H1 (cell line): Measurements from ENCODE around the gene CDYL.

Source experiments
- CBX5 ChIP-seq: fragments of 300-800, 300-1000 bp; sonication (generic); IDR thresholded peaks from 2 replicates; pipeline ENCODE4 v1.7.1; 2016; ENCODE audit warnings: antibody characterized with exemption, low read length, low read depth
- CEBPB ChIP-seq: IDR thresholded peaks from 2 replicates; pipeline ENCODE4 v1.6.1; 2012; ENCODE audit warnings: low read depth, low read length
- CTCF ChIP-seq, 3 experiments: IDR thresholded peaks; 1 replicate in 2 of 3; 2 replicates in 1 of 3; pipeline versions ENCODE4 v1.5.1 to v1.6.1; 2011; ENCODE audit warnings: low read length in 3 of 3, mild to moderate bottlenecking in 3 of 3, inconsistent platforms in 2 of 3, low read depth in 1 of 3, moderate library complexity in 1 of 3; ENCODE audit not compliant: insufficient read depth in 1 of 3; ENCODE audit errors: control extremely low read depth in 1 of 3
- JUN ChIP-seq: IDR thresholded peaks from 2 replicates; pipeline ENCODE4 v1.6.1; 2011; ENCODE audit warnings: low read depth, mild to moderate bottlenecking, improper control_type of control experiment, low read length
- MAFK ChIP-seq: IDR thresholded peaks from 2 replicates; pipeline ENCODE4 v1.6.1; 2012; ENCODE audit warnings: low read depth, mild to moderate bottlenecking, improper control_type of control experiment, low read length
- RAD21 ChIP-seq, 2 experiments: IDR thresholded peaks in 1 of 2; conservative IDR thresholded peaks in 1 of 2; 2 replicates each; pipeline ENCODE4 v1.6.1; 2011; ENCODE audit warnings: low read depth in 2 of 2, low read length in 2 of 2, improper control_type of control experiment in 1 of 2, inconsistent platforms in 1 of 2, mild to moderate bottlenecking in 1 of 2, moderate library complexity in 1 of 2
- RFX5 ChIP-seq: IDR thresholded peaks from 2 replicates; pipeline ENCODE4 v1.6.1; 2011; ENCODE audit warnings: low read depth, low read length, improper control_type of control experiment, borderline replicate concordance
- RNF2 ChIP-seq: fragments of 200-900, 300-1000 bp; sonication (generic); IDR thresholded peaks from 2 replicates; pipeline ENCODE4 v1.7.1; 2016; ENCODE audit warnings: borderline replicate concordance, low read depth, mild to moderate bottlenecking, antibody characterized with exemption, low read length; ENCODE audit not compliant: poor library complexity, severe bottlenecking; ENCODE audit errors: missing control alignments
- SP2 ChIP-seq: IDR thresholded peaks from 2 replicates; pipeline ENCODE4 v1.6.1; 2012; ENCODE audit warnings: mild to moderate bottlenecking, low read length, inconsistent platforms
- SUZ12 ChIP-seq: fragments of 200-600 bp; sonication (generic); IDR thresholded peaks from 2 replicates; pipeline ENCODE4 v1.6.1; 2012; ENCODE audit warnings: mild to moderate bottlenecking, inconsistent platforms, low read length, moderate library complexity, mixed read lengths
- USF2 ChIP-seq: IDR thresholded peaks from 2 replicates; pipeline ENCODE4 v1.6.1; 2011; ENCODE audit warnings: low read length, improper control_type of control experiment
- TF ChIP-seq, protein P1 (sequence below): IDR thresholded peaks from 2 replicates; pipeline ENCODE4 v1.6.1; 2012; ENCODE audit warnings: inconsistent platforms
- TF ChIP-seq, protein P2 (sequence below): IDR thresholded peaks from 2 replicates; pipeline ENCODE4 v1.6.1; 2012; ENCODE audit warnings: inconsistent platforms

GRCh38 chr6:4914420-4915159 lies 138.4 kb downstream of the CDYL start:
- TF ChIP-seq, protein P1, sequence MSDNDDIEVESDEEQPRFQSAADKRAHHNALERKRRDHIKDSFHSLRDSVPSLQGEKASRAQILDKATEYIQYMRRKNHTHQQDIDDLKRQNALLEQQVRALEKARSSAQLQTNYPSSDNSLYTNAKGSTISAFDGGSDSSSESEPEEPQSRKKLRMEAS, result no peak
- TF ChIP-seq CTCF (IDR thresholded peaks at IDR 0.05; ENCODE audit: control extremely low read depth in 1 of 3, insufficient read depth in 1 of 3, low read depth in 1 of 3, low read length in 3 of 3), result no peak
- no peak for TF ChIP-seq JUN
- TF ChIP-seq RFX5, result no peak
- no peak for TF ChIP-seq MAFK
- no peak for TF ChIP-seq USF2
- TF ChIP-seq, protein P2, sequence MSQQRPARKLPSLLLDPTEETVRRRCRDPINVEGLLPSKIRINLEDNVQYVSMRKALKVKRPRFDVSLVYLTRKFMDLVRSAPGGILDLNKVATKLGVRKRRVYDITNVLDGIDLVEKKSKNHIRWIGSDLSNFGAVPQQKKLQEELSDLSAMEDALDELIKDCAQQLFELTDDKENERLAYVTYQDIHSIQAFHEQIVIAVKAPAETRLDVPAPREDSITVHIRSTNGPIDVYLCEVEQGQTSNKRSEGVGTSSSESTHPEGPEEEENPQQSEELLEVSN, result no peak
- no peak for TF ChIP-seq CBX5
- no peak for TF ChIP-seq RNF2
- TF ChIP-seq RAD21 (IDR thresholded peaks at IDR 0.05 in 1 of 2, conservative IDR thresholded peaks at IDR 0.05 in 1 of 2; ENCODE audit: low read depth in 2 of 2, low read length in 2 of 2), result no peak
- no peak for TF ChIP-seq CEBPB
- TF ChIP-seq SUZ12, result no peak
- no peak for TF ChIP-seq SP2
